Nephron progenitor cell (in vitro differentiated cells): ENCODE measurements around the gene C17orf100.

Experiments
- DNase-seq: peaks from one replicate; pipeline ENCODE4 v3.0.0; 2021
- H3K27ac Mint-ChIP-seq: 2 replicates; pipeline ENCODE4 v1.8.0; 2021; ENCODE audit warnings: mild to moderate bottlenecking, moderate library complexity, mixed read lengths
- H3K27me3 Mint-ChIP-seq: 2 replicates; pipeline ENCODE4 v1.8.0; 2021; ENCODE audit warnings: mild to moderate bottlenecking, low read depth, mixed read lengths; ENCODE audit not compliant: poor library complexity
- H3K36me3 Mint-ChIP-seq: 2 replicates; pipeline ENCODE4 v1.8.0; 2021; ENCODE audit warnings: low read depth, mixed read lengths
- H3K4me1 Mint-ChIP-seq: 2 replicates; pipeline ENCODE4 v1.8.0; 2021; ENCODE audit warnings: mixed read lengths
- H3K4me3 Mint-ChIP-seq: 2 replicates; pipeline ENCODE4 v1.8.0; 2021; ENCODE audit warnings: mild to moderate bottlenecking, moderate library complexity, mixed read lengths
- H3K9me3 Mint-ChIP-seq: 2 replicates; pipeline ENCODE4 v1.8.0; 2021; ENCODE audit warnings: mild to moderate bottlenecking, moderate library complexity, mixed read lengths
- CTCF ChIP-seq: fragments of 200-600 bp; sonication (generic); IDR thresholded peaks from 2 replicates; pipeline ENCODE4 v1.5.0; 2021; ENCODE audit warnings: antibody characterized with exemption

The C17orf100 gene

DNA sequence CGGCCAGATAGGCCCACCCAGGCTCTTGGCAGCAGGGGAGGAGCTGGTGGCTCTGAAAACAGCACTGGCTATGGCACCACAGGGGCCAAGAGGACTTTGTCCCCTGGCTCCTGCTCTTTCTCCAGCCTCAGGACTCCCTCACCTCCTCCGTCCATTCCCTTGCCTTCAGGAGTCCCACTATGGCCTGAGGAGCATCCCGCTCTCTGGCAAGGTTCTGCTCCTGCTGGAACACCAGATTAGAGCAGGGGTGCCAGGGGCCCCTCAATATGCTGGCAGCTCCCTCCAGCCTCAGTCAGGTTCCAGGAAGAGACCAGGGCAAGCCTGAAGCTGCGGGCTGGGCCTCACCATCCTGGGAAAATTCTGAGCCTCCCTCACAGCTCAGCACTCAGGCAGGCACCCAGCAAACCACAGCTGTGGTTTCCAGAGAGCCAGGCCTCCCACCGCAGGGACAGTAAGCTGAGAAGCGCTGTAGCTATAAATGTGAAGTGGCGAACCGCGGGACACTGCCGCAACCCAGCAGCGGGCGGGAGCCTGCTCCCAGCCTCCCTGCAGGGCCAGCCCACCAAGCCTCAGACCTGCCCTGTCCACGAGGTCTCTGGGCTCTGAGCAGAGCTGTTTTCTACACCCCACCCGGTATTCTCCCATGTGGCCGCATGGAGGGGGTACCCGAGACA lies 25.7 kb downstream of the C17orf100 start:
- Mint-ChIP-seq H3K36me3 (no peaks in the 10 kb centered on the region), H3K27ac (no peak overlapping the region), H3K9me3 (no peaks in the 10 kb centered on the region), H3K4me1 (peaks cover 17% of the 10 kb centered on the region), H3K4me3 (no peak overlapping the region), H3K27me3 (peaks cover 29% of the 10 kb centered on the region)
- peak; percentile 40 for DNase-seq
- no peak for TF ChIP-seq CTCF

- Mint-ChIP-seq H3K27me3 (peaks cover 29% of the 10 kb centered on the region), H3K4me3 (no peak overlapping the region), H3K36me3 (no peaks in the 10 kb centered on the region), H3K27ac (no peak overlapping the region), H3K9me3 (no peaks in the 10 kb centered on the region), H3K4me1 (peaks cover 17% of the 10 kb centered on the region)
- no peak for TF ChIP-seq CTCF
- DNase-seq: no peak
These were observed 26.4 kb downstream of the C17orf100 start for GRCh38 chr17:6677946-6678345.

- peaks cover 32% of the 10 kb centered on the region for H3K27me3 Mint-ChIP-seq
- no peak for DNase-seq
- peaks cover 17% of the 10 kb centered on the region for H3K4me1 Mint-ChIP-seq
- no peaks in the 10 kb centered on the region for H3K9me3 Mint-ChIP-seq
- no peak overlapping the region for H3K27ac Mint-ChIP-seq
- no peaks in the 10 kb centered on the region for H3K36me3 Mint-ChIP-seq
- no peak for TF ChIP-seq CTCF
- H3K4me3 Mint-ChIP-seq: no peak overlapping the region
These were observed 27.7 kb downstream of the C17orf100 start for GRCh38 chr17:6679241-6679640.

- H3K27me3 Mint-ChIP-seq: peaks cover 38% of the 10 kb centered on the region
- no peak for DNase-seq
- no peaks in the 10 kb centered on the region for H3K9me3 Mint-ChIP-seq
- H3K27ac Mint-ChIP-seq: no peak overlapping the region
- no peak overlapping the region for H3K4me3 Mint-ChIP-seq
- H3K36me3 Mint-ChIP-seq: no peaks in the 10 kb centered on the region
- H3K4me1 Mint-ChIP-seq: peaks cover 17% of the 10 kb centered on the region
- TF ChIP-seq CTCF: no peak
These were observed 29.6 kb downstream of the C17orf100 start for GRCh38 chr17:6681176-6681575.

DNA sequence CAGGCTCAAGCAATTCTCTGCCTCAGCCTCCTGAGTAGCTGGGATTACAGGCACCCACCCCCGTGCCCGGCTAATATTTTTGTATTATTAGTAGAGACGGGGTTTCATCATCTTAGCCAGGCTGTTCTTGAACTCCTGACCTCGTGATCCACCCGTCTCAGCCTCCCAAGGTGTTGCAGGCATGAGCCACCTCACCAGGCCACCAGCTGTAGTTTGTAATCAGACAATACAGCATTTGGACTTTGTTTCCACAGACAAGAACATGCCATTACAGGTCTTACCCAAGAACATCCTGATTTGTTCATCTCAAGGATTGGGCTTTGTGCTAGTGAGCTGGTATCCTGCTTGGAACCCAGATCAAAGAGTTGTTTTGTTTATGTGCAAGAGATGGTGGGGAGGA lies 30.1 kb downstream of the C17orf100 start:
- Mint-ChIP-seq H3K4me1 (peaks cover 12% of the 10 kb centered on the region), H3K36me3 (no peaks in the 10 kb centered on the region), H3K27ac (no peak overlapping the region), H3K9me3 (no peaks in the 10 kb centered on the region), H3K4me3 (no peak overlapping the region), H3K27me3 (peaks cover 38% of the 10 kb centered on the region)
- TF ChIP-seq CTCF: no peak
- DNase-seq: no peak

DNA sequence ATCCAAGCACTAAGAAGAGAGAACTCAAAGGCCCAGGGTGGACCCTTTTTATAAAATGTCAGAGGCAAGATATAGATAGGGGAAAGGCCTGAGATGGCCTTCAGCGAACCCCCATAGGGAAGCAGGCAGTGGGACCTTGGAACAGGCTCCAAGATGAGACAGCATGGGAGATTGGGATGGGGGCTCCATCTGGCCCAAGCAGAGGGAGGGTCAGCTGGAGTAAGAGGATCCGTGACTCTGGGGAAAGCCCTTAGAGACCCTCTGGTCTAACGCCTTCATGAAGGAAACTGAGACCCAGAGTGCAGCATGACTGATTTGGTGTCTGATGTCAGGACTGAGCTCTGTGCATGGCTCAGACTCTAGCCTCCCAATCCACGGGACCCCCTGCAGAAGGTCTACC lies 30.8 kb downstream of the C17orf100 start:
- Mint-ChIP-seq H3K27ac (no peak overlapping the region), H3K4me1 (peaks cover 6% of the 10 kb centered on the region), H3K4me3 (no peak overlapping the region), H3K27me3 (peaks cover 44% of the 10 kb centered on the region), H3K36me3 (no peaks in the 10 kb centered on the region), H3K9me3 (no peaks in the 10 kb centered on the region)
- no peak for TF ChIP-seq CTCF
- DNase-seq: no peak
